ENCODE results near the gene PCDH15. TPM values are rescaled to one million over a fixed set of nuclear protein-coding genes. Genes with fewer than 3 reads are reported as not detected.

Gene PCDH15
- total RNA-seq, 1 donor from 2014 or later = not detected

DNA sequence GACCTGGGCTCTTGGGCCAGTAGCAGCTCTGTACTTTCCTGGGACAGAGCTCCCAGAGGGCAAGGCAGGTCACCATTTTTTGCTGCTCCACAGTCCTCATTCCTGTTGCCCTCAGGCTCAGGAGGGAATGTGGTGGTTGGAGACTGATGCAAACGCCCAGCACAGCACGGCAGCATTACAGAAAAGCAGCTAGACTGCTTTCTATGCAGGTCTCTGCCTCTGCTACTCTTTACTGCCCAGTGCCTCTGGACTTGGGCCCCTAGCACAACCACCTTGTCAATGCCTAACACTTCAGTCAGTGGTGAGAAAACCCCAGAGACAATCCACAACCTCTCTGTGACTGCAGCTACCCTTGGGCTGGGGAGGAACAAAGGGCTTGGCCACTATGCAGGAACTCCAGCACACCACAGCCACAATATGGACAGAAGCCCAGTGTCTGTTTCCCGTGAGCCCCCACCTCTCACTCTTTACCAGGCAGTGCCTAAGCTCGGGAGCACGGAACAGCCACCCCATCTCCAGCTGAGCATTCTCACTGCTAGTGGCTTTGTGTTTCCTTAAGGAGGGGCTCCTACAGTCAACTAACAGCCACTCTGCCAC, 790.6 kb downstream of the PCDH15 start:
- H3K9me3 Mint-ChIP-seq = peaks cover 5% of the 10 kb centered on the region
- no peaks in the 10 kb centered on the region for H3K36me3 Mint-ChIP-seq (ENCODE audit: low read depth)
- no peak for ATAC-seq (ENCODE audit: low read depth)
- no peaks in the 10 kb centered on the region for H3K4me1 Mint-ChIP-seq
- ChIA-PET POLR2A (no interaction called here), CTCF (no interaction called here)
- no peak for TF ChIP-seq CTCF (IDR thresholded peaks at IDR 0.05)
- no peaks in the 10 kb centered on the region for H3K27me3 Mint-ChIP-seq
- no peak for DNase-seq
- intact Hi-C loops (cut with micrococcal nuclease) = no loop called here
- no peak overlapping the region for H3K4me3 Mint-ChIP-seq
- no peak overlapping the region for H3K27ac Mint-ChIP-seq

DNA sequence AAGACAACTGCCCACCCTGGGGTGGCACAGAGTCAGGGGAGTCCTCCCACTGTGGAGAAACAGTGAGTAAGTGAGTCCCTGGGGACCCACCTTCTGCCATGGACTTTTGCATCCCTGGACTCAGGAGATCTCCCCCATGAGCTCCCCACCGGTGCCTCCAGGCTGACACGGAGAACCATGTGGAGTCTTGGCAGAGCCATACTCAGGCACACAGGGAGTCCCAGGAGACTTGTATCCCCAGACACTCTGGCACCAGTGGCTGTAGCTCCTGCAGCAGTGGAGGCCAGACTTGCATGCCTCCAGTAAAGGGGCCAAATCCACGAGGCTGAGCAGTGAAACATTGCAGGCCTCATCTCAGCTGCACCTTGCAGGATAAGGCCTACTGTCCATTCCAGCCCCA, 791.4 kb downstream of the PCDH15 start:
- no peaks in the 10 kb centered on the region for H3K36me3 Mint-ChIP-seq (ENCODE audit: low read depth)
- no peak for DNase-seq
- TF ChIP-seq CTCF (IDR thresholded peaks at IDR 0.05) = no peak
- ChIA-PET POLR2A (no interaction called here), CTCF (no interaction called here)
- no peak overlapping the region for H3K4me3 Mint-ChIP-seq
- ATAC-seq (ENCODE audit: low read depth) = no peak
- H3K27me3 Mint-ChIP-seq = no peaks in the 10 kb centered on the region
- no peaks in the 10 kb centered on the region for H3K4me1 Mint-ChIP-seq
- no peak overlapping the region for H3K27ac Mint-ChIP-seq
- intact Hi-C loops (cut with micrococcal nuclease) = no loop called here
- peaks cover 7% of the 10 kb centered on the region for H3K9me3 Mint-ChIP-seq

GRCh38 chr10:54002077-54002476, 799.0 kb downstream of the PCDH15 start:
- Mint-ChIP-seq H3K27ac (no peak overlapping the region), H3K4me3 (no peak overlapping the region), H3K4me1 (no peaks in the 10 kb centered on the region), H3K9me3 (peaks cover 5% of the 10 kb centered on the region), H3K36me3 (ENCODE audit: low read depth) (no peaks in the 10 kb centered on the region), H3K27me3 (no peaks in the 10 kb centered on the region)
- ChIA-PET CTCF (no interaction called here), POLR2A (no interaction called here)
- ATAC-seq (ENCODE audit: low read depth) (no peak), DNase-seq (no peak)
- intact Hi-C loops (cut with micrococcal nuclease) = no loop called here
- TF ChIP-seq CTCF (IDR thresholded peaks at IDR 0.05) = no peak

DNA sequence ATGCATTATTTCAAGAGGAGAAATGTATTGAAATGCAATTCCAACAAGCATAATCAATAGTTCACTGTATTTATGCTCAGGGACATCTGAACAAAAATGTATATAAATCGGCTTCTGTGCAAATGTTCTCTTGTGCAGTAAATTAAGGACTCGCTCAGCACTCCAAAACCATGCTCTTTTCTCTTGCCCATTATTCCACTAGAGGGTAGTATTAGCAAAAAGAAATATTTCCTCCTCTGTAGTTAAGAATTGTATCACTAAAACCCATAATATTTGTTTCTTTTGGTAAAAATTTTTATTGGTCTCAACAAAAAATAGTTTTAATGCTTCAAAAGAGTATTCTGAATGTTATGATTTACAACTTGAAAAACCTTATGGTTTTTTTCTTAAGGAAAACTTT, 803.1 kb downstream of the PCDH15 start:
- ATAC-seq (ENCODE audit: low read depth) = no peak
- intact Hi-C loops (cut with micrococcal nuclease) = no loop called here
- Mint-ChIP-seq H3K4me3 (no peak overlapping the region), H3K27me3 (no peaks in the 10 kb centered on the region), H3K9me3 (peaks cover 3% of the 10 kb centered on the region), H3K4me1 (no peaks in the 10 kb centered on the region), H3K27ac (no peak overlapping the region), H3K36me3 (ENCODE audit: low read depth) (no peaks in the 10 kb centered on the region)
- DNase-seq = no peak
- POLR2A ChIA-PET = no interaction called here
- TF ChIP-seq CTCF (IDR thresholded peaks at IDR 0.05) = no peak
- CTCF ChIA-PET = no interaction called here

- Mint-ChIP-seq H3K36me3 (ENCODE audit: low read depth) (no peaks in the 10 kb centered on the region), H3K4me3 (no peak overlapping the region), H3K27me3 (no peaks in the 10 kb centered on the region), H3K9me3 (peaks cover 4% of the 10 kb centered on the region), H3K27ac (no peak overlapping the region), H3K4me1 (no peaks in the 10 kb centered on the region)
- no peak for TF ChIP-seq CTCF (IDR thresholded peaks at IDR 0.05)
- POLR2A ChIA-PET = no interaction called here
- DNase-seq = no peak
- intact Hi-C loops (cut with micrococcal nuclease) = no loop called here
- no peak for ATAC-seq (ENCODE audit: low read depth)
- CTCF ChIA-PET = no interaction called here
Measured at GRCh38 chr10:53990799-53991238, 810.2 kb downstream of the PCDH15 start.
